Smooth muscle cell of the brain vasculature (primary cell): Measurements from ENCODE around the gene ZNF41.
A peak's percentile ranks its signal among the peaks of the same experiment; 100 is the strongest.
"Not testable (repeated sequence)": the region's sequence is repeated elsewhere in the genome, so short reads cannot be mapped to it uniquely, and the experiment has no call there.

Source experiments
- DNase-seq: peaks from one replicate; pipeline ENCODE4 v3.0.0-alpha.2; 2012; ENCODE audit warnings: low read depth, low spot score

ZNF41 gene

DNA sequence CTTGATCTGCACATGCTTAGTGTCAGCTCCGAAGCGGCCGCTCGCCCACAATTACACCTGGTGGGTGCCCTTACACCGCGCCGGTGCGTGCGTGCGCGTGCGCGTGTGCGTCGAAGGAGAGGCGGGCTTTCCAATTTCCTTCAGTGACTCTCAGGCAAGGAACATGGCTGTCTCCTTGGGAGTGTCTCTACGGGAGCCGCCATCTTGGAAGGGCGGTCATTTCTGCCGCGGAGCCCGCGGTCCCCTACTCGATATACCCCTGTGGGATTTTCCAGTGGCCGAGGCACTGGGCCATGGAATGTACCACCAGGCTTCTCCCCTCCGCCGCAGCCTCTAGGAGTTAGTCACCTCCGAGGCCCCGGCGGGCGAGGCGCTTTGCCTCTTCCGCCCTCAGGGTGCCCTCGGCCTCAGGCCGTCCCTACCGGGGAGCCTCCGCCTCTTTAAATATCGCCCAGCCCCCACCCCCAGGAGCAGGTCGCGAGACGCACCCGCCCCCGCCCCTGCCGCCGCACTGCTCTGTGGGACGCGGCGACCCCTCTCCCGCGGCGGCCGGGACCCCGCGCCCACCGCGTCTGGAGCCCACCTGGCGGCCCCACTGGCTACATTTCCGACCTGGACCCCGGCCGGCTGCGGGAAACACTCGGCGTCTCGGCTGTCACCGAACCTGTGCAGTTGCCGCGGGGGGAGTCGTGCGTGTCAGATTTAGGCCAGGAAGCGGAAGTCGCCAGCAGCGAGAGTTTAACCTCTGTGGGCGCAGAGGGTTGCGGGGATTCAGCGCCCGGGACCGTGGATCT, at the start of gene ZNF41:
TSS of gene ZNF41 (minus strand) at position 711 of the 794 bp plus-strand sequence. CDS start 15,741 bp downstream, outside the sequence.
- peak; percentile 39 for DNase-seq

DNA sequence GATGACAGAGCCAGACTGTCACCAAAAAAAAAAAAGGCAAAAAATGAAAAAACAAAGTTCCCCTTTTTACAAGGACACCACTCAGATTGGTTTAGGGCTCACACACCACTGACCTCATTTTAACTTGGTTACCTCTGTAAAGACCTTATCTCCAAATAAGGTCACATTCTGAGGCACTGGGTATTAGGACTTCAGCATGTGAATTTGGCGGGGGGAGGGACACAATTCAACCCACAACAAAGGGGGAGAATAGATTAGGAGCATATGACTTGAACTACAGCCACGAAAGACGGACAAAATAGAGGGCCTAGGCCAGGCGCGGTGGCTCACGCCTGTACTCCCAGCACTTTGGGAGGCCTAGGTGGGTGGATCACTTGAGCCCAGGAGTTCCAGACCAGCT, 47.0 kb upstream of the ZNF41 start:
- DNase-seq: no peak

DNA sequence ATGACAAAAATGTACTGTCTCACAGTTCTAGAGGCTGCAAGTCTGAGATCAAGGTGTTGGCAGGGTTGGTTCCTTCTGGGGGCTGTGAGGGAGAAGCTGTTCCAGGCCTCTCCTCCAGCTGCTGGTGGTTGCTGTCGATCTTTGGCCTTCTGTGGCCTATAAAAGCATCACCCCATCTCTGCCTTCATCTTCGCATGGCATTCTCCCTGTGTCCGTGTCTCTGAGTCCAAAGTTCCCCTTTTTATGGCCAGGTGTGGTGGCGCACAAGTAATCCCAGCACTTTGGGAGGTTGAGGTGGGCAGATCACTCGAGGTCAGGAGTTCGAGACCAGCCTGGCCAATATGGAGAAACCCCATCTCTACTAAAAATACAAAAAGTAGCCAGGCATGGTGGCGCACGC, 46.5 kb upstream of the ZNF41 start:
- DNase-seq: no peak

DNA sequence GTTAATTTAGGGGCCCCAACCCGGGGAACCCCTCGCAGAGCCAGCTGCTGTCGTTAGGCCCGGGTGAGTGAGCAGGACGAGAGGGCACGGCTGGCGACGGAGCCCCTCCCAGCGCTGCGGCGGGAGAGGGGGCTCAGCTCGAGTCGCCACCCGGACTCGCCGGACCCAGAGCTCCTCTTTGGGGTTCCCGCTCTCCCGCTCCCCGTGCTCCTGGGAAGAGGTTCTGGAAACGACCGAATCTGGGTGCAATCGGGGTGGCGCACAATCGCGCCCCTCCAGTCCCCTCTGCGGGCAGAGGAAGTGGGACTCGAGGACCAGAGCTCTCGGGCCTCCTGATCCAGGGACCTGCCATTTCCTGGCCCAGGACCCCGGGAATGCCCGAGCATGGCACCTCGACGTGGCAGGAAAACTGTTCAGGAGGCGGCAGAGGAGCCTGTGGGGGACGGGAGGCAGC, 40.7 kb upstream of the ZNF41 start:
- no peak for DNase-seq

DNA sequence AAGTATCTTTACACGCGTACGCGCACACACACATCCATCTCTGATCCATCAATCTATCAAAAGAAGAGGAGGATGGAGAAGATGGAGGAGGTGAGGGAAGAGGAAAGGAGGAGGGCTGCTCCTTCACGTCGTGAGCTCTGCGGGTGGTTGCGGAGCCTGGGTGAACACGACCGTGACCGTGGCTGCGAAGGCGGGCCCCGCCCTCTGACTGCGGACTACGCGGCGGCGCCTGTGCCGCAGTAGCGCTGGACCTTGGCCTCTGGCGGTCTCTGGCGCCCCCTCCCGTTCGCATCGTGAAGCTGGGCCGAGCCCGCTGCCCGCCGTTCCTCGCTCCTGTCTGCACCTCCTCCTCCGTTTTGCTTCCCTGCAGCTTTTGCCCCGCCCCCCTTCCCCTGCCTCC, 40.3 kb upstream of the ZNF41 start:
- no peak for DNase-seq

DNA sequence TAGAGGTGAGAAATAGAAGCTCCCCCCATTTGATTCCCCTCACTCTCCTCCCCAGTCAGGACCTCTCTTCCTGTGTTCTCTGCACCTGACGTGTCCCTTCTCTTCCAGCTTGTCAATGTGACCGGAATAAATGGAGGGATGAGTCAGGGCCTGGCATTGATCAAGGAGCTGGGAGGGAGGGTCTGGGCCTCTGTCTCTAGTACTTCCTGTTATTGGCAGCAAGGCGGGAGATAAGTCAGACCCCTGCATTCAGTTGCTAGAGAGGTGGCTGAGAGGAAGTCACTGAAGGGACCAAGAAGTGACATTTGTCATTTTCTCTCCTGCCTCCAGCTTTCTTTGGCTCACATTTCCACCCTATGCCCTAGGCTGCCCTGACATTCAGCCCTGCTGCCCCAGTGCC, 35.1 kb upstream of the ZNF41 start:
- no peak for DNase-seq

DNA sequence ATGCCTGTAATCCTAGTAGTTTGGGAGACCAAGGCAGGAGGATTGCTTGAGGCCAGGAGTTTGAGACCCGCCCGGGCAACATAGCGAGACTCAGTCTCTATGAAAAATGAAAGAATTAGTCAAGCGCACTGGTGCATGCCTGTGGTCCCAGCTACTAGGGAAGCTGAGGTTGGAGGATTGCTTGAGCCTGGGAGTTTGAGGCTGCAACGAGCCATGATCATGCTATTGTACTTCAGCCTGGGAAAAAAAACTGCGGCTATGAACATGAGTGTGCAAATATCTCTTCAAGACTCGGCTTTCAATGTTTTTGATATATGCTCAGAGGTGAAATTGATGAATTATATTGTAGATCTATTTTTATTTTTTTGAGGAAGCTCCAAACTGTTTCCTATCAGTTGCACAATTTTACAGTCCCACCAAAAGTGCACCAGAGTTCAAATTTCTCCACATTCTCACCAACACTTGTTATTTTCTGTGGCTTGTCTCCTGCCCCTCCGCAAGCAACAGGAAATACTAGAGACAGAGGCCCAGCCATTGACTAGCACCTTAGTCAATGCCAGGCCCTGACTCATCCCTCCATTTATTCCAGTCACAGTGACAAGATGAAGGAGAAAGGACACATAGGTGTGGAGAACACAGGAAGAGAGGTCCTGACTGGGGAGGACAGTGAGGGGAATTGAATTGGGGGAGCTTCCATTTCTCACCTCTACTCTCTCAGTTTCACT, 33.1 kb upstream of the ZNF41 start:
- no peak for DNase-seq

DNA sequence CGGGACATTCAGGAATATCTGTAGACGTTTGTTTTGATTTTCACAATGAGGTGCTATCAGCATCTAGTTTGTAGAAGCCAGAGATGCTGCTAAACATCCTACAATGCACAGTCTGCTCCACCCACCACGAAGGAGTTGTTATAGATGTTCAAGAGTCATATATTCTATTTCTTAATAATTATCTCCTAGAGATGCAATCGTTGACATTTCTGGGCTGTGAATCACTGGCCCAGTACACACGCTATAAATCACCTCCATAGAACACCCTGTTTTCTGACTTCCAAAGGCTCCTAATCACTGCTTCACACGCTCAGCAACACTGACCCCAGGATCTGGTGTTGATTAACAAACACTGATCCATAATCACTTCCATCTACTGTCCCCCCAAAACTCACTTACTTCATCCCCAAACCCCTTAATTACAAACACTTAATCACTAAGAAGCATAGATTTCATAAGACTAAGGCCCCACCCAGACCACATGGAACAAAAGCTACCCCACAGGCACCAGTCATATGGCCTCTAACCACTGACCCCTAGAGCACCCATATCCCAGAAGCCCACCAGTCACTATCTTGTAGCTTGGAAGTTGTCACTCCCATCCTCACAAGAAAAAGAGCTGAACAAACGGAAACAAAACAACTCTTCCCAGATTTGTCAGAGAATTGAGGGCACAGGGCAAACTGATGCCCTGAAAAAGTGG, 31.7 kb upstream of the ZNF41 start:
- DNase-seq: no peak

DNA sequence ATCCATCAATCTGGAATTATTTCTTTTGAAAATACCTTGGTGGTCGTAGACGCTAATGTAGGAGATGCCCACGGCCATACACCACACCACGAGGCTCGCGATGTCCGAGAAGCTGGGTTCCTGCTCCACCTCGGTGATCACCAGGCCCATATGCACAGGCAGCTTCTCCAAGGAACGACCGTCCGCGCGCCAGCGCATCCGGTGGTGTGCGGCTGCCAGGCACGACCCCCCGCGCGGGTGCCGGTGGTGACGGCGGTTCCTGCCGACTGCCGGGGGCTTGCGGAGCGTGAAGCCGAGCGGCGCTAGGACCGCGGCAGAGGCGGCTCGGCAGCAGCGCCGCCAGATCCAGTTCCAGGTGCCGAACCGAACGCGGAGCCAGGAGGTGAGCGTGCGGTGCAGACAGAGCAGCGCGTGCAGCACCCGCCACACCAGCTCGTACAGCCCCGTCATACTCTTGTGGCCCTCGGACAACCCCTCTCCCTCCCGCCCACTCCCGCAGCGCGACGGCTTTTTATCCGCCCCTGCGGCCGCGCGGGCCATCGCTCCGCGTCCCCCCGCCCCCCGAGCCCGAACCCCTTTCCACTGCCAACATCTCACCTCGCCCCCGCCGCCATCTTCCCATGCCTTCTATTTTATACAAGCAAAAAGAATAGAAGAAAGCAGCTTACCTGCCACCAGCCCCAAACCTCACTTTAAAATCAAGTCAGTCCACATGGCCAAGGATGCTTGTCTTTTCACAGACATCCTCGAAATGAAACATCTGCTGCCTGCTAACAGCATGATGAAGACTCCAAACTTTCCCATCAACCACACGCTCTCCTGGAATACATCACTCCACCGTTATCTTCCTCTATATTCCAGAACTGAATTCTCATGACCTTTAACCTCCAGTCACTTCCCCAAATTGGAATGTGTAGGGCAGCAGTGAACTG, 30.3 kb upstream of the ZNF41 start:
- DNase-seq: not testable (repeated sequence)

DNA sequence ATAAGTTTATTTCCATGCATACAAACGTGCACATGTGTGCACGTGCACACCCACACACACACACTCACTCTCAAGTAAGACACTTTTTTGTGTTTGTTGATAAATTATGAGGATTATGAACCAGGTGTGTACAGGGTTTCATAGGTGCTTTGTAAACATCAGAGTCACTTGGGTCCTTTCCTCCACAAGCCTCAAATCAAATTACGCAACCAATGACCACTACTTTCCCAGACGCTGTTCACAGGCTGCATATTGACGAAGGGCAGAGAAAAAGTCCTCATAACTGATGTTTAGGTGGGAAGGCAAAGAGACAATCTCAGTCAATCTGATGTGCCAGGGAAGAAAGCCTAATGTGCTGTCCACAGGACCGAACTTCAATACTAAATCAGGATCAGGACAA, 29.4 kb upstream of the ZNF41 start:
- DNase-seq: not testable (repeated sequence)

DNA sequence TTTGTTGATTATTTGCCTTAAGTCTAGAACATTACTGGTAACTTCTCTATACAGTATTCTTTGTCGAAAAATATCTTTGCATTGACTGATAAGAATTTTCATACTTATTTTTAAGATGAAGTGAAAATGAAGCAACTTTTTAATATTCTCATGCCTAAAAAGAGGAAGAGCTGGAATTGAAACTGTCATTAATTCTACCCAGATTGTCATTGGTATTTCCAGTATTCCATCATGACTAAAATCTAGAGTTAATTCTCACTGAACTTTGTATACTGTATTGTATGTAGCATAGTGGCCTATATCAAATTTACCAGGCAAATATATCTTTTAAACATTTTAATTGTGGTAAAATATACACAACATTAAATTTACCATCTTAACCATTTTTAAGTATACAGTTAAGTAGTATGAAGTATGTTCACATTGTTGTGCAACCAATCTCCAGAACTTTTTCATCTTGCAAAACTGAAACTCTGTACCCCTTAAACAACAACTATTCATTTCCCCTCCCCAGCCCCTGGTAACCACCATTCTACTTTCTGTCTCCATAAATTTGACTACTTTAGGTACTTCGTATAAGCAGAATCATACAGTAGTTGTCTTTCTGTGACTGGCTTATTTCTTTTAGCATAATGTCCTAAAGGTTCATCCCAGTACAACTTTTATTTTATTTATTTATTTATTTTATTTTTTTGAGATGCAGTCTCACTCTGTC, 24.3 kb upstream of the ZNF41 start:
- DNase-seq: no peak

DNA sequence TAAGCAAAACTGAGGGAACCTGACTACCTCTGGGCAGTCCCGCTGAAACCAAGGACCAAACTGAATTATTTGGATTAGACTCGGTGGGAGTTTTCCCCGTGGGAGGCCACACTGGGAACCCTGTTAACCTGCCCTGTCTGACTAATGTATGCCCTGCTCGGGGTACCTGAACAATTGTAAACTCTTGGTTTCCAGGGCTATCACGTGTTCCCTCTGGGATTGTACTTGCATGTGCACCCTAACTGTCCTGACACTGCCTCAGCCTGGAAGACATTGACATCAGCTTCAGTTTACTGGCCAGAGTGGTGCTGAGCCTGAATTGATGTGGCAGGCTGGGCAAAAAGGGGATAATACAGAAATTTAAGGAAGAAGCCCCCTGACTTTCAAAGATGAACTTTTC, 20.1 kb upstream of the ZNF41 start:
- no peak for DNase-seq

DNA sequence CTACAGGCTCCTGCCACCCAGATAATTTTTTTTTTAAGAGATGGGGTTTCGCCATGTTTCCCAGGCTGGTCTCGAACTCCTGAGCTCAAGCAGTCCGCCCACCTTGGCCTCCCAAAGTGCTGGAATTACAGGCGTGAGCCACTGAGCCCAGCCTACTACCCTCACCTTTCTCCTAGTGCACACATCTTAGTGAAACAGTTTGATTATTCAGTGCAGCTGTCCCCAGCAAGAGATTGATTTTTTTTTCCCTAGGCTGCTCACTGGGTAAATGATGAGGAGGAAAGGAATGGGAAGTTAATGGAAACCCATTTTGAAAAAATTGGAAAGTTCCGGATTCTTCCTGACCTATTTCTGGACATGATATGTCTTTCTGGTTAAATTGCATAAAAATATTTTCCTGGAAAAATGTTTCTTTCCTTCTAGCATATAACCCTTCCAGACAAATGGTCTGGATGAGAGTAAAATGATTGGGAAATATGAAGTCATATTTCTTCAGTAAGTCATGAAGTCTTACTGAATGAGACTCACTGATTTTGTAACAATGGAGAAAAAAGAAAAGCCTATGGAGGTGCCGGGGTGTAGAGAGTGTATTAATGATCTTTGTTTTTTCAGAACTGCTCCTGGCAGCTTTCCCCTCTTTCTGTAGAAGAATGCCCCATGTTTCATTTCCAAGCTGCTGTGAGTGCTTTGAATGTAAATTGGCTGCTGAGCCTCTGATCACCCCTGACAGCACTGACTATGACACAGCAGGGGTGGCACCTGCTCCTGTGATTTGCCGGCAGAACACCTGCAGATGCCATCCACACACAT, 19.5 kb upstream of the ZNF41 start:
- DNase-seq: no peak

DNA sequence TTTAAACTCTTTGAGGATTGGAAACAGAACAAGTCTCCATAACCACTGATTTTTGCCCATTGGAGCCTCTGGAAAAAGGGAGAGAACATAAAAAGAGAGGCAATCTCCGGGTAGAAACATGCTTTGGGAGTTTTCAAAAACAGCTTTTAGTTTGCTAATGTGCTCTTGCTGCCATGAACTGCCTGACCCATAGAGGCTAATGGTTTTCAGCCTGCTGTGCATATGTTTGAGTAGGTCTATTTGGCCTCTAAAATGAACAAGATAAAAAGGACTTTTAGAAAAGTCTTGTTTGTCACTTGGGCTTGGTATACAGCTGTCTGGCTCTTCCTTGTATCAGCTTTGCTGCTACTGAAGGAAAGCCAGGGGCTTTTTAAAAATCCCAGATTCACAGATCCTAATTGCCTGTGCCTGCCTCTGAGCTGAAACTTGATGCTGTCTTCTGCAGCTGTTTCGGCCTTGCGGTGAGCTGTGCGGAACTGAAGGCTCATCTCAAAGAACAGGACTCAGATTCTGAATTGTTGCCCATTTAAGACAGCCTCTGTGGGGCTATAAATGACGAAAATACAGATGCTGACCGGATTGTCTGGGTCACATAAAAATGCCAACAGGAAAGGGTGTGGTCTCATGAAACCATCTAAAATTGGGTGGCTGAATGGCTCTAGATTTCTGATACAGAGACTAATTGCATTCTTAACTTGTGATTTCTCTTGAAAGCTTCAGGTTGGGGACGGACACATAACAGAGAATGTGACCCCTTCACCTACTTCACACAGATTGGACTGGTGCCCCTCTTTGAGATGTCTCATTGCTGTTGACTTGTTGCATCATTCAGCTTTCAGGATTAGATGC, 18.4 kb upstream of the ZNF41 start:
- no peak for DNase-seq

DNA sequence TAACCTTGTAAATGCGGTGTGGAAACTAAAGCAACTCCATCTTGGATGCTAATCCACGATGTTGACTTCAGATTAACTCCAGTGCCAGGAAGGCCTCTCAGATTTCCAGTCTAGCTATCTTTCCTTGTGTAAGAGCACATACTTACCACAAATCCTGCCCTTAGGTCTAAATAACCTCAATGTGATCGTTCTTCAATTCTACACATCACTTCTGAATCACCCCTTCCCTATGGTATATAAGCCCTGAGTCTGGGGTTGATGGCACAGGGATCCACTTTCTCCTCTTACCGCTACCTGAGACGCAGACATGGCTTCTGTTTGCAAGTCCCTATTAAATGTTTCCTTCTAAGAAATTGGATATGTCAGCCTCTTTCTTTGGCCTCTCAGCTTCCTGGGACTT, 17.5 kb upstream of the ZNF41 start:
- no peak for DNase-seq

DNA sequence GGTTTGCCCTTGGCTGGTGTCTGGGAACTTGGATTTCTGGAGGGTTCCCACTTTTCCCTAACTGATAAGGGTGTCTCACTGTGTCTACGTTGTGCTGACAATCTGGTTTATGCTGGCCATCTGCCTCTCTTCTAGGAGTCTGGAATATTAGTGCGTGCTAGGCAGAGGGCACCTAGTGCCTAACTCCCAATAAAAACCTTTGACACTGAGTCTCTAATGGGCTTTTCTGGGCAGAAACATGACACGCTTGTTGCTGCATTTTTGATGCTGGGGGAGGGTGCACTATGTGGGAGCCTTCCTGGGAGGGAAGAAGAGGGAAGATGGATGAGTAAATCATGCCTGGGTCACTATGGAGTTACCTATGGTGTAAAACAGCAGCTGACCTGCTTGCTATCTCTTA, 16.3 kb upstream of the ZNF41 start:
- no peak for DNase-seq

DNA sequence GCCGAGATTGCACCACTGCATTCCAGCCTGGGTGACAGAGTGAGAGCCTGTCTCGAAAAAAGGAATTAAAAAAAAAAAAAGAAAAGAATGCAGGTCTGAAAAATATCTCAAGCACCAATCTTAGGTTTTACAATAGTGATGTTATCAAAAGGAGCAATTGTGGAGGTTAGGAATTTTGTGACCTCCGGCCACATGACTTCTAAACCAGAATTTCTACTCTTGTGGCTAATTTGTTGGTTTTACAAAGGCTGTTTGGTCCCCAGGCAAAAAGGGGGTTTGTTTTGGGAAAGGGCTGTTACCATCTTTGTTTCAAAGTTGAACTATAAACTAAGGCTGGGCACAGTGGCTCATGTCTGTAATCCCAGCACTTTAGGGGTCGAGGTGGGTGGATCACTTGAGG, 15.4 kb upstream of the ZNF41 start:
- DNase-seq: no peak

DNA sequence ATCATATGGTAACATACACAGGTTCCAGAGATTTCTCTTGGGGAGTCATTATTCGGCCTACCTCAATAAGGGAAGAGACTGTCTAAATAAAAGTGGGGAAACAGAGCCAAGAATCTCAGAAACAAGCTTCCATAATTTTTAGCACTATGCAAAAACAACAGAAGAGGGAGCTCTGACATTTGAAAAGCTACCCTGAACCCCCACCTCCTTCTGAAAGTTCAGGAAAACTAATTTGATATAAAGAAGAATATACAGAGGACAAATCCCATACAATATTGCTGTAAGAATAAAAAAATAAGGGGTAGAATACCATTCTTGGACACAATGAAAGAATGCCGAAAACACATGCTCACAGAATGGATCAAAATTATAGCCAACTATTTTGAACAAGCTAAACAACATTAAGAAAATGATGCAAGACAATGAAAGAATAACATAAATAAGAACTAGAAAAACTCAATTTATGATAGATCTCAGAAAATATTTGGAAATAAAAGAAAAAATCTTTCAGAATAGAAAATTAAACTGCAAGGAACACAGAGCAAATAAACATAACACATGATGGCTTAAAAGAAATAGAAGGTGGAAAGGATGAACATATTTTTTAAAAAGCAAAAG, 14.4 kb upstream of the ZNF41 start:
- DNase-seq: no peak
